Mesenchymal stem cell (in vitro differentiated cells and primary cell): ENCODE results near the gene KCNA4.
"Not testable (repeated sequence)": the region's sequence is repeated elsewhere in the genome, so short reads cannot be mapped to it uniquely, and the experiment has no call there.

ENCODE experiments used
- DNase-seq: peaks from one replicate; pipeline ENCODE4 v3.0.0-alpha.2; 2013
- H2AFZ ChIP-seq: one replicate; pipeline ENCODE4 v1.6.1; 2013; ENCODE audit warnings: low read depth, mild to moderate bottlenecking, control low read depth, inconsistent platforms, low read length, moderate library complexity
- H2AK5ac ChIP-seq: 2 replicates; pipeline ENCODE4 v1.6.1; 2013; ENCODE audit warnings: low read length, moderate library complexity, mild to moderate bottlenecking, inconsistent platforms; ENCODE audit not compliant: severe bottlenecking
- H2BK120ac ChIP-seq: one replicate; pipeline ENCODE4 v1.6.1; 2013; ENCODE audit warnings: low read depth, mild to moderate bottlenecking, inconsistent platforms, low read length, moderate library complexity
- H2BK12ac ChIP-seq, 2 experiments: one replicate each; pipeline ENCODE4 v1.6.1; 2013; ENCODE audit warnings: inconsistent platforms in 2 of 2, low read length in 2 of 2, mild to moderate bottlenecking in 2 of 2, moderate library complexity in 2 of 2, control low read depth in 1 of 2
- H2BK15ac ChIP-seq: one replicate; pipeline ENCODE4 v1.6.1; 2013; ENCODE audit warnings: mild to moderate bottlenecking, low read depth, inconsistent platforms; ENCODE audit not compliant: poor library complexity, severe bottlenecking
- H2BK5ac ChIP-seq: 2 replicates; pipeline ENCODE4 v1.6.1; 2013; ENCODE audit warnings: low read depth, mild to moderate bottlenecking, low read length, control low read depth, inconsistent platforms; ENCODE audit not compliant: poor library complexity, severe bottlenecking
- H3K14ac ChIP-seq, 2 experiments: one replicate each; pipeline ENCODE4 v1.6.1; 2013; ENCODE audit warnings: inconsistent platforms in 2 of 2, low read length in 2 of 2, control low read depth in 1 of 2, mild to moderate bottlenecking in 1 of 2, moderate library complexity in 1 of 2
- H3K18ac ChIP-seq, 2 experiments: one replicate each; pipeline ENCODE4 v1.6.1; 2013; ENCODE audit warnings: inconsistent platforms in 2 of 2, low read length in 2 of 2, control low read depth in 1 of 2, low read depth in 1 of 2, mild to moderate bottlenecking in 1 of 2
- H3K23ac ChIP-seq, 2 experiments: one replicate each; pipeline ENCODE4 v1.6.1; 2013; ENCODE audit warnings: inconsistent platforms in 2 of 2, low read length in 2 of 2, mild to moderate bottlenecking in 2 of 2, moderate library complexity in 2 of 2, control low read depth in 1 of 2
- H3K27ac ChIP-seq: 2 replicates; pipeline ENCODE4 v1.5.1; 2013; ENCODE audit warnings: mild to moderate bottlenecking, moderate library complexity, low read length, control low read depth, inconsistent platforms; ENCODE audit not compliant: poor library complexity, severe bottlenecking
- H3K27me3 ChIP-seq, 2 experiments: 2 replicates each; pipeline versions ENCODE4 v1.6.1 to v1.7.0; 2013; ENCODE audit warnings: low read length in 2 of 2, mild to moderate bottlenecking in 2 of 2, moderate library complexity in 2 of 2, control low read depth in 1 of 2, inconsistent platforms in 1 of 2; ENCODE audit not compliant: control insufficient read depth in 1 of 2, insufficient read depth in 1 of 2
- H3K36me3 ChIP-seq, 2 experiments: 2 replicates each; pipeline versions ENCODE4 v1.6.1 to v1.7.0; 2013; ENCODE audit warnings: low read length in 2 of 2, control low read depth in 1 of 2, inconsistent platforms in 1 of 2, low read depth in 1 of 2, mild to moderate bottlenecking in 1 of 2; ENCODE audit not compliant: insufficient read depth in 2 of 2, control insufficient read depth in 1 of 2
- H3K4ac ChIP-seq, 2 experiments: one replicate each; pipeline ENCODE4 v1.6.1; 2013; ENCODE audit warnings: inconsistent platforms in 2 of 2, low read length in 2 of 2, mild to moderate bottlenecking in 2 of 2, moderate library complexity in 2 of 2, control low read depth in 1 of 2, low read depth in 1 of 2
- H3K4me1 ChIP-seq: 2 replicates; pipeline ENCODE4 v1.6.1; 2013; ENCODE audit warnings: low read depth, low read length, control low read depth; ENCODE audit not compliant: control insufficient read depth, insufficient read depth
- H3K4me2 ChIP-seq: 2 replicates; pipeline ENCODE4 v1.6.1; 2013; ENCODE audit warnings: low read length, mild to moderate bottlenecking, inconsistent platforms; ENCODE audit not compliant: poor library complexity, severe bottlenecking
- H3K4me3 ChIP-seq, 2 experiments: 2 replicates each; pipeline versions ENCODE4 v1.5.1 to v1.7.0; 2013; ENCODE audit warnings: low read length in 2 of 2, mild to moderate bottlenecking in 2 of 2, control low read depth in 1 of 2, low read depth in 1 of 2; ENCODE audit not compliant: insufficient read depth in 1 of 2
- H3K79me1 ChIP-seq: replicated peaks from 2 replicates; pipeline ENCODE4 v1.6.1; 2013; ENCODE audit warnings: mild to moderate bottlenecking, control low read depth, low read length, inconsistent platforms; ENCODE audit not compliant: poor library complexity, severe bottlenecking
- H3K9ac ChIP-seq: 2 replicates; pipeline ENCODE4 v1.7.0; 2013; ENCODE audit warnings: mild to moderate bottlenecking, low read length, moderate library complexity
- H3K9me3 ChIP-seq: 2 replicates; pipeline ENCODE4 v1.7.0; 2013; ENCODE audit warnings: mild to moderate bottlenecking, low read length; ENCODE audit not compliant: control insufficient read depth
- H4K8ac ChIP-seq: one replicate; pipeline ENCODE4 v1.6.1; 2013; ENCODE audit warnings: inconsistent platforms, mild to moderate bottlenecking, low read length, moderate library complexity
- H4K91ac ChIP-seq: one replicate; pipeline ENCODE4 v1.6.1; 2013; ENCODE audit warnings: mild to moderate bottlenecking, low read length, inconsistent platforms
- WGBS: methylation state at CpG from one replicate; pipeline ENCODE4 v1.1.7; 2013; ENCODE audit warnings: mixed read lengths; 5-methylcytosine and 5-hydroxymethylcytosine counted together

KCNA4 gene

DNA sequence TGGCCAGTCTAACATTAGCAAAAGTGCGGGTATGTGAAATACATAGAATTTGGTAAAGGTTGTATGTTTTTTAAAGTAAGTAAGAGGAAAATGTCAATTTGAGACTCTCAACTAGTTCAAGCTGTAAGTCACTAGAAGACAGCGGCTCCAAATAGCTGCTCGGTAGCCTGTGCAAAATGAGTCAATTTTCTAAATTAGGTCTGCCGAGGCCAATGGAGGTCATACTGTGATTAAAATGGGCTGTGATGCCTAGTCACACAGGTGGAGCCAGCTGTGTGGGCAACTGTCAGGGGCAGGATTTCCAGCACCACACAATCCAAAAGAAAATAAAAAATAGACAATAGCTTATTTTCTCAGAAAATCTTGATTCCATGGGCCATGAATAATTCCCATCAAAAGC is 32.3 kb downstream of the KCNA4 start:
- no peak overlapping the region for H3K23ac ChIP-seq
- no peaks in the 10 kb centered on the region for H3K36me3 ChIP-seq
- no peak overlapping the region for H2BK15ac ChIP-seq
- H3K9me3 ChIP-seq = no peaks in the 10 kb centered on the region
- no peak overlapping the region for H4K91ac ChIP-seq
- H3K4me3 ChIP-seq = no peak overlapping the region
- no peaks in the 10 kb centered on the region for H3K4me1 ChIP-seq
- DNase-seq = no peak
- H3K9ac ChIP-seq = no peak overlapping the region
- H2BK5ac ChIP-seq = no peak overlapping the region
- H3K4me2 ChIP-seq = no peak overlapping the region
- H2BK12ac ChIP-seq = no peak overlapping the region
- no peak overlapping the region for H3K18ac ChIP-seq
- H2AFZ ChIP-seq = no peak overlapping the region
- H2BK120ac ChIP-seq = no peak overlapping the region
- H4K8ac ChIP-seq = no peak overlapping the region
- no peak overlapping the region for H3K4ac ChIP-seq
- H3K27ac ChIP-seq = no peak overlapping the region
- no peak overlapping the region for H2AK5ac ChIP-seq
- WGBS = 93% methylated on average over 4 of the region's 4 CpGs
- H3K79me1 ChIP-seq = no peaks in the 10 kb centered on the region
- no peaks in the 10 kb centered on the region for H3K27me3 ChIP-seq
- H3K14ac ChIP-seq = no peak overlapping the region

DNA sequence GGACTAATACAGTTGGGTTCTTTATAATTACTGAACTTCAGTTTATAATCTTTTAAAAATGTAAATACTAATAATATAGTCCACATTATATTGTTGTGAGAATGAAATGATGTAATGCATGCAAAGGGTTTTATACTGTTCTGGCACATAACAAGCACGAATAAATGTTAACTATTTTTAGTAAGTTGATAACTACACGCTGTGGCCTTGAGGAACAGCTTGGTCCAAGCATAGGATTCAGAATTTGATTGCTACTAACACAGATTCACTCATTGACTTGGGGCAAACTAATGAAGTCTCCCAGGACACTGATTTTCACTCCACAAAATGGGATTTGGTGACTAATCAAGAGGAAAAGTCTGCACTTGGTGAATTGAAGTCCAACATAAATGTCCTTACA is 38.3 kb downstream of the KCNA4 start:
- no peak overlapping the region for H3K27ac ChIP-seq
- no peak overlapping the region for H2BK15ac ChIP-seq
- no peak overlapping the region for H3K4me3 ChIP-seq
- no peak overlapping the region for H3K23ac ChIP-seq
- no peaks in the 10 kb centered on the region for H3K79me1 ChIP-seq
- 88% methylated on average over 1 of the region's 2 CpGs for WGBS
- no peak overlapping the region for H3K14ac ChIP-seq
- H3K27me3 ChIP-seq = no peaks in the 10 kb centered on the region
- no peak overlapping the region for H4K91ac ChIP-seq
- H4K8ac ChIP-seq = no peak overlapping the region
- no peak overlapping the region for H3K4me2 ChIP-seq
- no peak overlapping the region for H2BK5ac ChIP-seq
- no peak overlapping the region for H2AK5ac ChIP-seq
- no peak overlapping the region for H2AFZ ChIP-seq
- H3K9me3 ChIP-seq = no peaks in the 10 kb centered on the region
- H3K36me3 ChIP-seq = no peaks in the 10 kb centered on the region
- no peak overlapping the region for H3K4ac ChIP-seq
- H3K4me1 ChIP-seq = no peaks in the 10 kb centered on the region
- DNase-seq = no peak
- H2BK120ac ChIP-seq = no peak overlapping the region
- H3K18ac ChIP-seq = no peak overlapping the region
- H2BK12ac ChIP-seq = no peak overlapping the region
- H3K9ac ChIP-seq = no peak overlapping the region

DNA sequence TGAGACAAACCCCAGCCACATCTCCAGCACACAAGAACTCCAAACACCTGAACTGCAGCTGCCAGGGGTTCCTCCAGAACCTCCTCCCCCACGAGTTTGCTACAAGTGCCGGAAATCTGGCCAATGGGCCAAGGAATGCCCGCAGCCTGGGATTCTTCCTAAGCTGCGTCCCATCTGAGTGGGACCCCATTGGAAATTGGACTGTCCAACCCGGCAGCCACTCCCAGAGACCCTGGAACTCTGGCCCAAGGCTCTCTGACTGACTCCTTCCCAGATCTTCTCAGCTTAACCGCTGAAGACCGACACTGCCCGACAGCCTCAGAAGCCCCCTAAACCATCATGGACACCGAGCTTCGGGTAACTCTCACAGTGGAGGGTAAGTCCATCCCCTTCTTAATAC is 41.2 kb downstream of the KCNA4 start:
- not testable (repeated sequence) for H2AK5ac ChIP-seq, H3K4me3 ChIP-seq, H3K27ac ChIP-seq, H2BK12ac ChIP-seq, H3K14ac ChIP-seq, H3K9ac ChIP-seq, H3K27me3 ChIP-seq, H3K36me3 ChIP-seq, H3K4ac ChIP-seq, H4K8ac ChIP-seq, H3K23ac ChIP-seq, H2BK15ac ChIP-seq, H2BK120ac ChIP-seq, H3K4me1 ChIP-seq, DNase-seq, H2AFZ ChIP-seq, H2BK5ac ChIP-seq, H3K9me3 ChIP-seq, H3K4me2 ChIP-seq, H3K79me1 ChIP-seq, H4K91ac ChIP-seq, H3K18ac ChIP-seq
- WGBS = 84% methylated on average over 10 of the region's 10 CpGs

DNA sequence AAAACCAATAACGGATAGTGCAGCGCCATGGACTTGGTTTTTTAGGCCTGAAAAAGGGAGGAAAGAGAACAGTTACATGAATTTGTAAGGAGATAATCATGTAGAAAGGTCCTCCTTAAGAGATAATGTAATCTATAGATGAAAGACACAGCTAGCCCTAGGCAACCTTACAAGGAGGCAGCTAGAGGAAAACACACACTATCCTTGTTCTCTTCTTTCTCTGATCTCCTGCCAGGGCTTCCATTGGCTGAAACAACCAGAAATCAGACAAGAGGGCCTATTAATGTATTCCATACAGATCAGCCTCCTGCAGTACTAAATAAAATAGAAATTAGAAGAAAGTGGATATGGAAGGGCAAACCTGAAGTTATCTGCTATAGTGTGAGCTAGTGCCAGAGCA is 53.0 kb downstream of the KCNA4 start:
- Histone ChIP-seq H2BK12ac (no peak overlapping the region), H3K14ac (no peak overlapping the region)

More for the DNA sequence above, 53.0 kb downstream of the KCNA4 start:
- Histone ChIP-seq H3K9ac (no peak overlapping the region), H2BK5ac (no peak overlapping the region), H3K4ac (no peak overlapping the region), H2AFZ (no peak overlapping the region), H3K4me3 (no peak overlapping the region), H3K9me3 (no peaks in the 10 kb centered on the region), H3K4me1 (no peaks in the 10 kb centered on the region), H3K36me3 (no peaks in the 10 kb centered on the region), H3K79me1 (no peaks in the 10 kb centered on the region), H2BK15ac (no peak overlapping the region), H3K23ac (no peak overlapping the region), H3K18ac (no peak overlapping the region), H4K91ac (no peak overlapping the region), H3K4me2 (no peak overlapping the region), H2BK120ac (no peak overlapping the region), H3K27me3 (no peaks in the 10 kb centered on the region), H2AK5ac (no peak overlapping the region), H3K27ac (no peak overlapping the region), H4K8ac (no peak overlapping the region)
- no peak for DNase-seq
- WGBS = 93% methylated on average over 2 of the region's 2 CpGs
